Measurements from ENCODE around the gene SERTAD2.

Gene SERTAD2

GRCh38 chr2:64644458-64645382, 9.0 kb downstream of the SERTAD2 start:
- in situ Hi-C loops (cut with MboI; ENCODE audit: low sequenced_read_pairs, unreplicated experiment): loop anchor here (5.0 kb wide), 1 partner anchor 218 kb away; no protein-coding TSS in a partner anchor
- TF ChIP-seq, protein P1, sequence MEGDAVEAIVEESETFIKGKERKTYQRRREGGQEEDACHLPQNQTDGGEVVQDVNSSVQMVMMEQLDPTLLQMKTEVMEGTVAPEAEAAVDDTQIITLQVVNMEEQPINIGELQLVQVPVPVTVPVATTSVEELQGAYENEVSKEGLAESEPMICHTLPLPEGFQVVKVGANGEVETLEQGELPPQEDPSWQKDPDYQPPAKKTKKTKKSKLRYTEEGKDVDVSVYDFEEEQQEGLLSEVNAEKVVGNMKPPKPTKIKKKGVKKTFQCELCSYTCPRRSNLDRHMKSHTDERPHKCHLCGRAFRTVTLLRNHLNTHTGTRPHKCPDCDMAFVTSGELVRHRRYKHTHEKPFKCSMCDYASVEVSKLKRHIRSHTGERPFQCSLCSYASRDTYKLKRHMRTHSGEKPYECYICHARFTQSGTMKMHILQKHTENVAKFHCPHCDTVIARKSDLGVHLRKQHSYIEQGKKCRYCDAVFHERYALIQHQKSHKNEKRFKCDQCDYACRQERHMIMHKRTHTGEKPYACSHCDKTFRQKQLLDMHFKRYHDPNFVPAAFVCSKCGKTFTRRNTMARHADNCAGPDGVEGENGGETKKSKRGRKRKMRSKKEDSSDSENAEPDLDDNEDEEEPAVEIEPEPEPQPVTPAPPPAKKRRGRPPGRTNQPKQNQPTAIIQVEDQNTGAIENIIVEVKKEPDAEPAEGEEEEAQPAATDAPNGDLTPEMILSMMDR (IDR thresholded peaks at IDR 0.05; ENCODE audit: borderline replicate concordance, control extremely low read depth, extremely low read depth, insufficient read depth, missing control alignments): peak; percentile 4
- DNase-seq (ENCODE audit: low spot score): peak; percentile 80

DNA sequence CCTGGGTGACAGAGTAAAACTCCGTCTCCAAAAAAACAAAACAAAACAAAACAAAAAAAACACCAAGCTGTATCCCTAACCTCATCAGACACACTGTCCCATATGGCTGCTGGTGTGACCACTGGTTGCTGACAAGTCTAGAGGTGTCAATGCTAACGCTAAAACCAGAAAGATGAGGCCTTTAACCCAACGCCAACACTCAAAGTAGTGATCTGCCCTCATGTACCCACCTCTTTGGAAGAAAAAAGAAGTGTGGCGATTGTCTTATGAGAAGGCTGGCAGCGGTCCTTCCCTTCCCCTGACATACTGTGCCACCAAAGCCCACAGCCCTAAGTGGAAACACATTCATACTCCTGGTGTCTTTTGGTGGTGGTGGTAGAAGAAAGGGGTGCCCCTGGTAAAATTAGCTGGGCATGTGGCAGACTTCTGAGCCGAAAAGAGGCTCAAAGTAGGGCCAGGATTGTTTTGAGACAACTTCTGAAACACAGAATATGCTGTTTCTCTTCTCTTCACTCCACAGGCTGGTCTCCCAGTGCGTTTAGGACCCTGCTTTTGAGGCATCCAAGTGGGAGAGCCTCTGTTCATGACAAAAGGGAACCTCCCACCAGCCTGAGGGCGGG, 9.8 kb downstream of the SERTAD2 start:
- DNase-seq (ENCODE audit: low spot score): no peak
- in situ Hi-C loops (cut with MboI; ENCODE audit: low sequenced_read_pairs, unreplicated experiment): loop anchor here (5.0 kb wide), 1 partner anchor 218 kb away; no protein-coding TSS in a partner anchor
- TF ChIP-seq, protein P1 (IDR thresholded peaks at IDR 0.05; ENCODE audit: borderline replicate concordance, control extremely low read depth, extremely low read depth, insufficient read depth, missing control alignments): no peak

GRCh38 chr2:64641599-64641998, 12.1 kb downstream of the SERTAD2 start:
- DNase-seq (ENCODE audit: low spot score): no peak
- in situ Hi-C loops (cut with MboI; ENCODE audit: low sequenced_read_pairs, unreplicated experiment): loop anchor here (5.0 kb wide), 1 partner anchor 221 kb away; no protein-coding TSS in a partner anchor
- TF ChIP-seq, protein P1 (IDR thresholded peaks at IDR 0.05; ENCODE audit: borderline replicate concordance, control extremely low read depth, extremely low read depth, insufficient read depth, missing control alignments): no peak

DNA sequence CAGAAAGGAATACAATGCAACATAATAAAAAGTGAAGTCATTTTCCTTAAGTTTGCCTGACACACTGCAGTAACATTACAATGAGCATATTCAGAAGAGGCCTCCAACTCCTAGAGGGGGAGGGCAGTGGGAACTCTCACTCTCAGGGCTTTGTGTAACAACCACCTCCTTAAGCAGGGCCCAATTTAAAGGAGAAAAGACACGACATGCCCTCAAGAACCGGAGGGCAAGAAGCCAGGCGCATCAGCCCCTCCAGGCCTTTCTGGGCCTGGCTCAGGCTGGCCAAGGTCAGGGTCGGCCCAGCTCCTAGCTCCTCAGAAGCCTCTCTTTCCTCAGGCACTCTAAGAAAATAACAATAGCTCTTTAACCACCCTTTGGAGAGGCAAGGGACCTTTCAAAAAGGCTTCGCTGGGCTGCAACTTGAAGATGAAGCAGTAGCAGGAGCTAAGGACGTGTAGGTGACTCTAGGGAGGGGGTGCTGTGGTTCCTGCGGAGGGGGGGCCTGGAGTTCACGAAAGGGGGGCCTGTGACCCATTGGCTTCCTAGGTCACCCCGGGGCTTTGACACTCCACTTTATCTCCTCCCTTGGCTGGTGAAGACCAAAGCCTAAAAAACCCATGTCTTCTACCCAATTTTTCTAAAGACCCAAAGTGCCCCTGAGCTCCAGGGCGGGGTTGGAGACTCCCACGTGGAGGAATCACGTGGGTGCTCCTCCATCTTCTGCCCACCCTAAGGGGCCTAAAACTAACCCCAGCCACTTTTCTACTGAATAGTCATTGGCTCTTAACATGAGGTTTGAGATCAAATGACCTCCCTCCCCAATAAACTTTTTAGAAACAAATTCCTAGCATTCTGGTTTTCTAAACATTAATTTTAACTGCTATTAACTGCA, 13.3 kb downstream of the SERTAD2 start:
- in situ Hi-C loops (cut with MboI; ENCODE audit: low sequenced_read_pairs, unreplicated experiment): loop anchor here (5.0 kb wide), 1 partner anchor 222 kb away; no protein-coding TSS in a partner anchor
- TF ChIP-seq, protein P1 (IDR thresholded peaks at IDR 0.05; ENCODE audit: borderline replicate concordance, control extremely low read depth, extremely low read depth, insufficient read depth, missing control alignments): no peak
- DNase-seq (ENCODE audit: low spot score): no peak

- in situ Hi-C loops (cut with MboI; ENCODE audit: low sequenced_read_pairs, unreplicated experiment): loop anchor here (5.0 kb wide), 1 partner anchor 223 kb away; no protein-coding TSS in a partner anchor
- TF ChIP-seq, protein P1 (IDR thresholded peaks at IDR 0.05; ENCODE audit: borderline replicate concordance, control extremely low read depth, extremely low read depth, insufficient read depth, missing control alignments): no peak
- no peak for DNase-seq (ENCODE audit: low spot score)
Measured at GRCh38 chr2:64639691-64640090, 14.0 kb downstream of the SERTAD2 start.
